Ishikawa (cell line): ENCODE data around the gene TOP2B.

Source experiments
- TF ChIP-seq, protein P1 (sequence below): IDR thresholded peaks from 2 replicates; pipeline ENCODE4 v1.6.1; 2012; ENCODE audit warnings: low read depth, mild to moderate bottlenecking
- TF ChIP-seq, protein P2 (sequence below): IDR thresholded peaks from 2 replicates; pipeline ENCODE4 v1.6.1; 2012

DNA sequence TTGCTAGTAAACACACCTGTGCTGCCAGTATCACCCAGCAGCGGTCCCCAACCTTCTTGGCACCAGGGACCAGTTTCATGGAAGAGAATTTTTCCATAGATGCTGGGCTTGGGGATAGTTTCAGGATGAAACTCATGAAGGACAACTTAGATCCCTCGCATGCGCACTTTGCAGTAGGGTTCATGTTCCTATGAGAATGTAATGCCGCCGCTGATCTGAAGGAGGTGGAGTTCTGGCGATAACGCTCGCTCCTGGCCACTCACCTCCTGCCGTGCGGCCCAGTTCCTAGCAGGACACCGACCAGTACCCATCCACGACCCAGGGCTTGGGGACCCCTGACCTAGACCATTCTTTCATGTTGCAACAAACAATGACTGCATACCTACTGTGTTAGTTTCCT lies 89.7 kb downstream of the TOP2B start:
- TF ChIP-seq, protein P1, sequence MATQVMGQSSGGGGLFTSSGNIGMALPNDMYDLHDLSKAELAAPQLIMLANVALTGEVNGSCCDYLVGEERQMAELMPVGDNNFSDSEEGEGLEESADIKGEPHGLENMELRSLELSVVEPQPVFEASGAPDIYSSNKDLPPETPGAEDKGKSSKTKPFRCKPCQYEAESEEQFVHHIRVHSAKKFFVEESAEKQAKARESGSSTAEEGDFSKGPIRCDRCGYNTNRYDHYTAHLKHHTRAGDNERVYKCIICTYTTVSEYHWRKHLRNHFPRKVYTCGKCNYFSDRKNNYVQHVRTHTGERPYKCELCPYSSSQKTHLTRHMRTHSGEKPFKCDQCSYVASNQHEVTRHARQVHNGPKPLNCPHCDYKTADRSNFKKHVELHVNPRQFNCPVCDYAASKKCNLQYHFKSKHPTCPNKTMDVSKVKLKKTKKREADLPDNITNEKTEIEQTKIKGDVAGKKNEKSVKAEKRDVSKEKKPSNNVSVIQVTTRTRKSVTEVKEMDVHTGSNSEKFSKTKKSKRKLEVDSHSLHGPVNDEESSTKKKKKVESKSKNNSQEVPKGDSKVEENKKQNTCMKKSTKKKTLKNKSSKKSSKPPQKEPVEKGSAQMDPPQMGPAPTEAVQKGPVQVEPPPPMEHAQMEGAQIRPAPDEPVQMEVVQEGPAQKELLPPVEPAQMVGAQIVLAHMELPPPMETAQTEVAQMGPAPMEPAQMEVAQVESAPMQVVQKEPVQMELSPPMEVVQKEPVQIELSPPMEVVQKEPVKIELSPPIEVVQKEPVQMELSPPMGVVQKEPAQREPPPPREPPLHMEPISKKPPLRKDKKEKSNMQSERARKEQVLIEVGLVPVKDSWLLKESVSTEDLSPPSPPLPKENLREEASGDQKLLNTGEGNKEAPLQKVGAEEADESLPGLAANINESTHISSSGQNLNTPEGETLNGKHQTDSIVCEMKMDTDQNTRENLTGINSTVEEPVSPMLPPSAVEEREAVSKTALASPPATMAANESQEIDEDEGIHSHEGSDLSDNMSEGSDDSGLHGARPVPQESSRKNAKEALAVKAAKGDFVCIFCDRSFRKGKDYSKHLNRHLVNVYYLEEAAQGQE, result no peak
- TF ChIP-seq, protein P2, sequence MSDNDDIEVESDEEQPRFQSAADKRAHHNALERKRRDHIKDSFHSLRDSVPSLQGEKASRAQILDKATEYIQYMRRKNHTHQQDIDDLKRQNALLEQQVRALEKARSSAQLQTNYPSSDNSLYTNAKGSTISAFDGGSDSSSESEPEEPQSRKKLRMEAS, result no peak
